NT2/D1 (cell line): ENCODE results near the gene DIDO1.

ENCODE experiments used
- SUZ12 ChIP-seq: IDR thresholded peaks from 2 replicates; pipeline ENCODE4 v1.6.1; 2011; ENCODE audit not compliant: insufficient read length, insufficient read depth; ENCODE audit errors: extremely low read depth
- YY1 ChIP-seq: IDR thresholded peaks from 2 replicates; pipeline ENCODE4 v1.6.1; 2011; ENCODE audit not compliant: insufficient read length, insufficient read depth
- ZNF274 ChIP-seq: IDR thresholded peaks from 2 replicates; pipeline ENCODE4 v1.6.1; 2011; ENCODE audit warnings: mild to moderate bottlenecking, low read depth, low read length

DNA sequence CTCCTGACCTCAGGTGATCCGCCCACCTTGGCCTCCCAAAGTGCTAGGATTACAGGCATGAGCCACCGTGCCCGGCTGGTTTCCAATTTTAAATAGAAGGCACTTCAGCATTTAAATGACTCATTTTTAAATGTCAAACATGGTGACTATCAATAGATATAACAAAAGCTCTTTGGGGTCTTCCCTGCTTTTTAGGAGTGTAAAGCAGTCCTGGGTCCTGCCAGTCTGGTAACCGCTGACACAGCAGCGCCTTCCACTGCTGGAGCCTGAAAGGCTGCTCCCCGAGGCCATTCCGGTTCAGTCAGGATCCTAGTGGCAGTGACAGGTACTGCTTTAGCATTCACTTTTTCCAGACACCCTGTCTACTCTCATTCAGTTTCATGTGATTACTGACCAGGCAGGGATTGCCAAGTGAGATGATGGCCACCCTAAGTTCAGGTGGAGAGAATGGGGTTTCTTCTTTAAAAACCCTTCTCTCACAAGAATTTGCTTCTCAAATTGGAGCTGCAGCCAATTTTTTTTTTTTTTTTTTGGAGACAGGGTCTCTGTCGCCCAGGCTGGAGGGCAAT is 5.1 kb downstream of the DIDO1 start:
- TF ChIP-seq SUZ12 (no peak), ZNF274 (no peak), YY1 (no peak)
